MCF 10A (cell line): ENCODE measurements around the gene CTDSP2. TPM values are rescaled to one million over a fixed set of nuclear protein-coding genes. Genes with fewer than 3 reads are reported as not detected.

Experiments used
- BruUV-seq: library from RNA; stranded (reverse); fragments of 400-500 nt; replicated peaks from 2 replicates; lab custom pipeline; 2021; lab: Mats Ljungman, UMichigan
- CTCF ChIA-PET: fragments of 300-600 bp; sonication (Branson Sonifier 250); formaldehyde crosslinking; extraction: SDS; loops from one replicate; lab custom pipeline; 2021; ENCODE audit warnings: antibody characterized with exemption, inconsistent platforms; lab: Yijun Ruan, JAX
- POLR2A ChIA-PET: fragments of 300-600, 350-650 bp; sonication (Branson Sonifier 250); formaldehyde crosslinking; extraction: SDS; loops from one replicate; lab custom pipeline; 2020; ENCODE audit warnings: antibody characterized with exemption, inconsistent platforms; lab: Yijun Ruan, JAX
- DNase-seq: peaks from one replicate; pipeline ENCODE4 v3.0.0-alpha.2; 2018; ENCODE audit not compliant: unreplicated experiment
- H3K27ac Mint-ChIP-seq: one replicate; pipeline ENCODE4 v1.8.0; 2022; ENCODE audit warnings: mild to moderate bottlenecking, low read depth, mixed read lengths; ENCODE audit not compliant: unreplicated experiment
- H3K27me3 Mint-ChIP-seq: one replicate; pipeline ENCODE4 v1.8.0; 2022; ENCODE audit warnings: mixed read lengths; ENCODE audit not compliant: insufficient read depth, unreplicated experiment
- H3K36me3 Mint-ChIP-seq: one replicate; pipeline ENCODE4 v1.8.0; 2022; ENCODE audit warnings: mild to moderate bottlenecking, moderate library complexity, mixed read lengths; ENCODE audit not compliant: insufficient read depth, unreplicated experiment
- H3K4me1 Mint-ChIP-seq: one replicate; pipeline ENCODE4 v1.8.0; 2022; ENCODE audit warnings: mixed read lengths; ENCODE audit not compliant: insufficient read depth, unreplicated experiment
- H3K4me3 Mint-ChIP-seq: one replicate; pipeline ENCODE4 v1.8.0; 2022; ENCODE audit warnings: mild to moderate bottlenecking, moderate library complexity, mixed read lengths; ENCODE audit not compliant: unreplicated experiment
- H3K9me3 Mint-ChIP-seq: one replicate; pipeline ENCODE4 v1.8.0; 2022; ENCODE audit warnings: mixed read lengths; ENCODE audit not compliant: unreplicated experiment
- CTCF ChIP-seq: fragments of 200-600 bp; IDR thresholded peaks from one replicate; pipeline ENCODE4 v1.8.0; 2022; ENCODE audit warnings: antibody characterized with exemption, mild to moderate bottlenecking; ENCODE audit not compliant: unreplicated experiment
- intact Hi-C: fragments of 100-400 bp; cut with micrococcal nuclease; formaldehyde crosslinking; loops from 2 replicates; pipeline ENCODE4 v1.14.1; 2022
- total RNA-seq: library from RNA; stranded (reverse); gene quantifications from 2 replicates; pipeline ENCODE4 v1.2.3, GENCODE V29; 2022

CTDSP2 gene
- total RNA-seq, 1 experiment from 2014 or later, result 73.4 TPM

- POLR2A ChIA-PET, result interaction anchor here (2.8 to 3.0 kb wide), 2 partner anchors 9 to 13 kb away, joined by 7 to 16 read pairs; no protein-coding TSS in a partner anchor
- Mint-ChIP-seq H3K4me1 (no peaks in the 10 kb centered on the region), H3K9me3 (no peaks in the 10 kb centered on the region), H3K36me3 (no peaks in the 10 kb centered on the region), H3K27ac (no peak overlapping the region), H3K27me3 (no peaks in the 10 kb centered on the region), H3K4me3 (no peak overlapping the region)
- TF ChIP-seq CTCF, result no peak
- CTCF ChIA-PET, result interaction anchor here (0.7 to 2.8 kb wide), 3 partner anchors 11 to 300 kb away, joined by 3 to 8 read pairs (median 7); no protein-coding TSS in a partner anchor
- intact Hi-C loops, result no loop called here
- no peak for DNase-seq
- no TSS peak for BruUV-seq
Observed at GRCh38 chr12:57874166-57875108, 27.9 kb upstream of the CTDSP2 start.

- Mint-ChIP-seq H3K4me1 (no peaks in the 10 kb centered on the region), H3K27me3 (no peaks in the 10 kb centered on the region), H3K4me3 (no peak overlapping the region), H3K27ac (no peak overlapping the region), H3K36me3 (no peaks in the 10 kb centered on the region), H3K9me3 (no peaks in the 10 kb centered on the region)
- TF ChIP-seq CTCF, result no peak
- intact Hi-C loops, result no loop called here
- BruUV-seq, result no TSS peak
- ChIA-PET CTCF (interaction anchor here (2.8 kb wide), 1 partner anchor 16 kb away, joined by 8 read pairs; no protein-coding TSS in a partner anchor), POLR2A (interaction anchor here (1.6 kb wide), 1 partner anchor 8 kb away, joined by 3 read pairs; no protein-coding TSS in a partner anchor)
- DNase-seq, result no peak
Observed at GRCh38 chr12:57872362-57872761, 25.8 kb upstream of the CTDSP2 start.

- no peaks in the 10 kb centered on the region for H3K27me3 Mint-ChIP-seq
- peaks cover 4% of the 10 kb centered on the region for H3K4me1 Mint-ChIP-seq
- H3K36me3 Mint-ChIP-seq, result no peaks in the 10 kb centered on the region
- BruUV-seq, result no TSS peak
- ChIA-PET POLR2A (interaction anchor here (0.5 to 1.6 kb wide), 5 partner anchors 11 to 33 kb away, joined by 3 to 5 read pairs (median 3); no protein-coding TSS in a partner anchor), CTCF (interaction anchor here (1.4 kb wide), 1 partner anchor 35 kb away, joined by 5 read pairs; no protein-coding TSS in a partner anchor)
- no peak overlapping the region for H3K4me3 Mint-ChIP-seq
- no peak for TF ChIP-seq CTCF
- intact Hi-C loops, result no loop called here
- DNase-seq, result no peak
- H3K9me3 Mint-ChIP-seq, result no peaks in the 10 kb centered on the region
- H3K27ac Mint-ChIP-seq, result no peak overlapping the region
Observed at GRCh38 chr12:57869927-57870318, 23.4 kb upstream of the CTDSP2 start.
